IPS-15b (cell line): Measurements from ENCODE around the gene BCO2.
"Not testable (repeated sequence)": the region's sequence is repeated elsewhere in the genome, so short reads cannot be mapped to it uniquely, and the experiment has no call there.

Experiments used
- H3K27me3 ChIP-seq: one replicate; pipeline ENCODE4 v1.6.1; 2013; ENCODE audit warnings: low read length; ENCODE audit not compliant: control insufficient read depth, insufficient read depth
- H3K36me3 ChIP-seq: one replicate; pipeline ENCODE4 v1.6.1; 2013; ENCODE audit warnings: low read length; ENCODE audit not compliant: control insufficient read depth, insufficient read depth
- H3K4me1 ChIP-seq: one replicate; pipeline ENCODE4 v1.6.1; 2013; ENCODE audit warnings: mild to moderate bottlenecking, low read length; ENCODE audit not compliant: control insufficient read depth, insufficient read depth
- H3K4me3 ChIP-seq: one replicate; pipeline ENCODE4 v1.5.1; 2013; ENCODE audit warnings: low read depth, low read length
- H3K9ac ChIP-seq: one replicate; pipeline ENCODE4 v1.6.1; 2013; ENCODE audit warnings: low read depth, mild to moderate bottlenecking, low read length
- H3K9me3 ChIP-seq: one replicate; pipeline ENCODE4 v1.6.1; 2013; ENCODE audit warnings: mild to moderate bottlenecking, low read length; ENCODE audit not compliant: control insufficient read depth, insufficient read depth

BCO2 gene

GRCh38 chr11:112199101-112199500 lies 23.8 kb downstream of the BCO2 start:
- H3K36me3 ChIP-seq, H3K9ac ChIP-seq, H3K4me3 ChIP-seq, H3K27me3 ChIP-seq, H3K9me3 ChIP-seq, H3K4me1 ChIP-seq: not testable (repeated sequence)

GRCh38 chr11:112200252-112200651 lies 24.9 kb downstream of the BCO2 start:
- Histone ChIP-seq H3K36me3 (no peaks in the 10 kb centered on the region), H3K9me3 (no peaks in the 10 kb centered on the region), H3K9ac (no peak overlapping the region), H3K4me3 (no peak overlapping the region), H3K4me1 (no peaks in the 10 kb centered on the region), H3K27me3 (no peaks in the 10 kb centered on the region)

GRCh38 chr11:112206071-112206470 lies 30.8 kb downstream of the BCO2 start:
- H3K27me3 ChIP-seq, result no peaks in the 10 kb centered on the region
- H3K4me3 ChIP-seq, result no peak overlapping the region
- H3K9me3 ChIP-seq, result no peaks in the 10 kb centered on the region
- no peaks in the 10 kb centered on the region for H3K4me1 ChIP-seq
- no peaks in the 10 kb centered on the region for H3K36me3 ChIP-seq
- H3K9ac ChIP-seq, result no peak overlapping the region

GRCh38 chr11:112210890-112211289 lies 35.6 kb downstream of the BCO2 start:
- H3K27me3 ChIP-seq, result no peaks in the 10 kb centered on the region
- no peaks in the 10 kb centered on the region for H3K36me3 ChIP-seq
- no peak overlapping the region for H3K9ac ChIP-seq
- no peaks in the 10 kb centered on the region for H3K9me3 ChIP-seq
- H3K4me3 ChIP-seq, result no peak overlapping the region
- H3K4me1 ChIP-seq, result no peaks in the 10 kb centered on the region

- Histone ChIP-seq H3K9ac (no peak overlapping the region), H3K4me1 (no peaks in the 10 kb centered on the region), H3K36me3 (no peaks in the 10 kb centered on the region), H3K9me3 (no peaks in the 10 kb centered on the region), H3K4me3 (no peak overlapping the region), H3K27me3 (no peaks in the 10 kb centered on the region)
Observed at GRCh38 chr11:112211536-112211935, 36.2 kb downstream of the BCO2 start.

- H3K9ac ChIP-seq, result no peak overlapping the region
- H3K9me3 ChIP-seq, result no peaks in the 10 kb centered on the region
- H3K4me3 ChIP-seq, result no peak overlapping the region
- H3K27me3 ChIP-seq, result no peaks in the 10 kb centered on the region
- H3K36me3 ChIP-seq, result no peaks in the 10 kb centered on the region
- H3K4me1 ChIP-seq, result no peaks in the 10 kb centered on the region
Observed at GRCh38 chr11:112212290-112212689, 37.0 kb downstream of the BCO2 start.

GRCh38 chr11:112212710-112213109 lies 37.4 kb downstream of the BCO2 start:
- no peaks in the 10 kb centered on the region for H3K36me3 ChIP-seq
- H3K9me3 ChIP-seq, result no peaks in the 10 kb centered on the region
- H3K27me3 ChIP-seq, result no peaks in the 10 kb centered on the region
- no peak overlapping the region for H3K9ac ChIP-seq
- H3K4me3 ChIP-seq, result no peak overlapping the region
- no peaks in the 10 kb centered on the region for H3K4me1 ChIP-seq

- H3K9me3 ChIP-seq, result no peaks in the 10 kb centered on the region
- no peaks in the 10 kb centered on the region for H3K27me3 ChIP-seq
- no peak overlapping the region for H3K9ac ChIP-seq
- H3K4me3 ChIP-seq, result no peak overlapping the region
- H3K36me3 ChIP-seq, result no peaks in the 10 kb centered on the region
- no peaks in the 10 kb centered on the region for H3K4me1 ChIP-seq
Observed at GRCh38 chr11:112213753-112214152, 38.4 kb downstream of the BCO2 start.

- H3K9ac ChIP-seq, result no peak overlapping the region
- no peaks in the 10 kb centered on the region for H3K4me1 ChIP-seq
- H3K27me3 ChIP-seq, result no peaks in the 10 kb centered on the region
- H3K4me3 ChIP-seq, result no peak overlapping the region
- H3K9me3 ChIP-seq, result no peaks in the 10 kb centered on the region
- no peaks in the 10 kb centered on the region for H3K36me3 ChIP-seq
Observed at GRCh38 chr11:112215621-112216020, 40.3 kb downstream of the BCO2 start.

GRCh38 chr11:112216561-112217105 lies 41.3 kb downstream of the BCO2 start:
- no peak overlapping the region for H3K9ac ChIP-seq
- H3K4me1 ChIP-seq, result no peaks in the 10 kb centered on the region
- H3K4me3 ChIP-seq, result no peak overlapping the region
- no peaks in the 10 kb centered on the region for H3K36me3 ChIP-seq
- H3K9me3 ChIP-seq, result no peaks in the 10 kb centered on the region
- no peaks in the 10 kb centered on the region for H3K27me3 ChIP-seq

GRCh38 chr11:112219476-112220232 lies 44.3 kb downstream of the BCO2 start:
- no peaks in the 10 kb centered on the region for H3K36me3 ChIP-seq
- H3K9me3 ChIP-seq, result no peaks in the 10 kb centered on the region
- H3K4me3 ChIP-seq, result no peak overlapping the region
- H3K4me1 ChIP-seq, result no peaks in the 10 kb centered on the region
- H3K9ac ChIP-seq, result no peak overlapping the region
- H3K27me3 ChIP-seq, result no peaks in the 10 kb centered on the region

- H3K27me3 ChIP-seq, result no peaks in the 10 kb centered on the region
- H3K4me1 ChIP-seq, result no peaks in the 10 kb centered on the region
- no peak overlapping the region for H3K9ac ChIP-seq
- no peak overlapping the region for H3K4me3 ChIP-seq
- H3K9me3 ChIP-seq, result no peaks in the 10 kb centered on the region
- H3K36me3 ChIP-seq, result no peaks in the 10 kb centered on the region
Observed at GRCh38 chr11:112221274-112221835, 46.0 kb downstream of the BCO2 start.
